HG03460 (cell line): ENCODE measurements around the gene TXNRD3.
"Not testable (repeated sequence)": the region's sequence is repeated elsewhere in the genome, so short reads cannot be mapped to it uniquely, and the experiment has no call there.

Experiments
- ATAC-seq: cut with Tn5 transposase; IDR thresholded peaks from one replicate; pipeline ENCODE4 v1.9.1; 2021; ENCODE audit not compliant: unreplicated experiment

TXNRD3 gene

DNA sequence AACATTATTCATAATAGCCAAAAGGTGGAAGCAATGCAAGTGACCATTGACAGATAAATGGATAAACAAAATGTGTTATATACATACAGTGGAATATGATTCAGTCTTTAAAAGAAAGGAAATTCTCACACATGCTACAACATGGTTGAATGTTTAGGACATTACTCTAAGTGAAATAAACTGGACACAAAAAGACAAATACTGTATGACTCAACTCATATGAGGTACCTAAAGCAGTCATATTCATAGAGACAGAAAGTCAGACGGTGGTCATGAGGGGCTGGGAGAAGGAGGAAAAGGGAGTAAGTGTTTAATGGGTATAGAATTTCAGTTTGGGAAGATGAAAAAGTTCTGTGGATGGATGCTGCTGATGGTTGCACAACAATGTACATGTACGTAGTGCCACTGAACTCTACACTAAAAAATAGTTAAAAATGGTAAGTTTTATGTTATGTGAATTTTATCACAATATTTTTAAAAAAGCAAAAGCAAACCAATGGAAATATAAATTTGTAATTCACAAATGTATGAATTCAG is 5.3 kb downstream of the TXNRD3 start:
- ATAC-seq: no peak

DNA sequence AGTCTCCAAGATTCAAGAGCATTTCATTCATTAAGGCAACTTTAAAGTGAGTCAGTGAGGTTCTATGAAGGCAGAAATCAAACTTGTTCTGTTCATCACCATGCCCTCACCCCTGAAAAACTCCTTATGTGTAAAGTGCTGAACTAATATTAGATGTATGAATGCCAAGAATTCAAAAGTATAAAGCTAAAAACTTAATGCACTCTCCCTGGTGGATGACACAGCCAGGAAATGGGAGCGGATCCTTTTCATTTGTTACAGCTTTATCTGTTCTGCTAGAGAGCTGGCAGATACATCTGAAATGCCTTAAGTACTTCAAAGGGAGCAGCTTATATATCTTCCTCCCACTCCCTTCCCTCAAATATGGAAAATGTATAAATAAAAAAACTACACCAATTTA is 8.2 kb downstream of the TXNRD3 start:
- ATAC-seq: no peak

DNA sequence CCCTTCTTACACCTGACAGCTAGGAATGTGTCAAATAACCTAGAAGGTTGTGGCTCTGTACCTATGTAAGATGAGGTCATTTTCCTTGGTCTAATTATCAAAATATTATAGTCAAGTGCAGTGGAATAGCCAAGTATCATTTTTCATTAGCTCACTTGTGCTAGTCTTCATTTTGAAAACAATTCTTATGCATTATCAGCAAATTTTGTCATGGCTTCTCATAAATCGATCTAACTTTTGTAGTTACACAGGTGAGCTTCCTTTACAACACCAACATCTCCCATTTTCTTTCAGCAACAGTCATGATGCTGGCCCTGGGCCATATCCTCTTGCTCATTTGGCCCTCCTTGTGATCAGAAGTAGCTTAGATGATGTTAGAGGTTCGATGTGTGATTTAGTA is 10.3 kb downstream of the TXNRD3 start:
- ATAC-seq: no peak

DNA sequence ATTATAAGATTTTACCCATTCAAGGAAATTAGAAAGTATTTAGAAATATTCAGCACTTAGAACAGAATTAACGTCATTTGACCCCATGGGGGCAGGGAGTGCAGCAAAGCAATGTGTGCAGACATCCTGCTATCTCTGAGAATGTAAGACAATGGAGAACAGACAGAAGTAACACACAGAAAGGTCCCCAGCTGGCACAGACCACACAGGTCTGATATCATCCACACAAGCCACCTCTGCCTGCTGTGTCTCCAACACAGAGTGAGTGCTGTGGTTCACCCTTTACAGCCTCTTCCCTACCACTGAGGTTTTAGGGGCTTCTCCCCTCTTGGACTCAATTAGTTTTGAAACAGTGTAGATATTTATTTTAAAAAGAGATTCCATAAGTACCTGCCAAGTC is 16.1 kb downstream of the TXNRD3 start:
- ATAC-seq: no peak

DNA sequence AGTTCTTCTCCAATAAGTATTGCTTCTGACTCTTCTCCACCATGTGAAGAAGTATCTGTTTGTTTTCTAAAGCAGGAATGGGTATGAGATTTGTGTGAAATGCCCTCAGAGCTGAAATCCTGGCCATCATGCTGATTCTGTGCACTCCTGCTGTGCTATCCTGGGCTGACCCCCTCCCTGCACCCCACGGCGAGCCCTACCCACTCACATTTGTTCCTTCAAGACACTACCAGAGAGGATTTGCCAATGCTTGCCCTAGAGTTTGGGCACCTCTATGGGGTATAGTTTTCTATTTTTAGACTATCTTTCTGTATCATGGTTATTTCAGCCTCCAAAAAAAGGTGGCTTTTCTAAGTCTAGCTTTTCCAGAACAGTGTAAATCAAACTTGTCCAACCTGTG is 18.5 kb downstream of the TXNRD3 start:
- no peak for ATAC-seq

DNA sequence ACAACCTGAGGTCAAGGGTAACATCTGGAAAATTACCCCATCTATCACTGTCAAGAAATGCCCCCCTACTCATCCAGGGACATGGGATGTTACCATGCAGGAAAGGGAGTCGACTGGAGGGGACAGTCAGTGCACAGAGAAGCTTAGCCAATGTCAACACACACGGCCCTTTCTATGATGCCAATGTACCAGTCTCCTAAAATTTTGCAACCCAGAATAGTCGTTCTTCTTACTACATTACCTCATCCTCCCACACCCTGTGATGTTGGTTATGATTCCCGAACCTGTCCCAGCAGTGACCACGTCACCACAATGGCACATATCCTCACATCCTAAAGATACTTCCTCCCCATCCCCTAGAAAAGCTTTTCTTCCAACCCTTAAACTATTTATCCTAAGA is 20.1 kb downstream of the TXNRD3 start:
- ATAC-seq: no peak

DNA sequence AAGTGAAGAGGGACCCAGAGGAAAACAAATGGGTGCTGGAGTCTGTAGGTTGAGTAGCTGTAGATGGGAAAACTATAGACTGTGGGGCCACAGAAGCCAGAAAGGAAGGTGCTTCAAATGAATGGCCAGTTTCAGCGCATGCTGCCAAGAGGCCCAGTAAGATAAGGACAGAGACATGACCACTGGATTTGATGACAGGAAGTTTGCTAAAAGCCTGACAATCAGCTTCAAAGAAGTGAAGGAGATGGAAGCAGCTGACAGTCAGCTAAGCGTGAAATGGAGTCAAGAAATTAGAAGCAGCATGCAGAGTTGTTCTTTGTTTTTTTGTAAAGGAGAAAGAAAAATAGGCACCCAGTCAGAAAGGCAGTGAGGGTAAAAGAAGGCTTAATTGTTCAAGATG is 24.9 kb downstream of the TXNRD3 start:
- no peak for ATAC-seq

DNA sequence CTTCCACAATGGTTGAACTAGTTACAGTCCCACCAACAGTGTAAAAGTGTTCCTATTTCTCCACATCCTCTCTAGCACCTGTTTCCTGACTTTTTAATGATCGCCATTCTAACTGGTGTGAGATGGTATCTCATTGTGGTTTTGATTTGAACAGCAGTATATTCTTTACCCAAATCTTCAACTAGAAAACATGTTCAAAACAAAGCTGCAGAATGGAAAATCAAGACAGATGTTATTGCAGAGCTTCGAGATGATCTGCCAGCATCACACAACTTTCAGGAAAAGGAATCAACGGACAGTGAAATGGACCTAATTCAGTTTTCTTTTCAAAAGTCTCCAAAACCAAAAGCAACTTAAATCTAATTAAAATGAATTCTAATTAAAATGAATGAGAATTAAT is 29.2 kb downstream of the TXNRD3 start:
- ATAC-seq: not testable (repeated sequence)

DNA sequence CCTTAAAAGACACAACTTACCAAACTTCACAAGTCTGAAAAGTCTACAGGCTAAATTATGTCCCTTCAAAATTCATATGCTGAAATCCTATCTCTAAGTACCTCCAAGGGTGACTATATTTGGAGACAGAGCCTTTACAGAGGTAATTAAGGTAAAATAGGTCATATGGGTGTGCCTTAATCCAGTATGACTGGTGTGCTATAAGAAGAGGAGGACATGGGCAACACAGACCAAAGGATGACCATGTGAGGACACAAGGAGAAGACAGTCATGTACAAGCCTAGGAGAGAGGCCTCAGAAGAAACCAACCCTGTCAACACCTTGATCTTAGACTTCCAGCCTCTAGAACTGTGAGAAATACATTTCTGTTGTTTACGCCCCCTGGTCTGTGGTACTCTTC is 32.2 kb downstream of the TXNRD3 start:
- ATAC-seq: no peak

DNA sequence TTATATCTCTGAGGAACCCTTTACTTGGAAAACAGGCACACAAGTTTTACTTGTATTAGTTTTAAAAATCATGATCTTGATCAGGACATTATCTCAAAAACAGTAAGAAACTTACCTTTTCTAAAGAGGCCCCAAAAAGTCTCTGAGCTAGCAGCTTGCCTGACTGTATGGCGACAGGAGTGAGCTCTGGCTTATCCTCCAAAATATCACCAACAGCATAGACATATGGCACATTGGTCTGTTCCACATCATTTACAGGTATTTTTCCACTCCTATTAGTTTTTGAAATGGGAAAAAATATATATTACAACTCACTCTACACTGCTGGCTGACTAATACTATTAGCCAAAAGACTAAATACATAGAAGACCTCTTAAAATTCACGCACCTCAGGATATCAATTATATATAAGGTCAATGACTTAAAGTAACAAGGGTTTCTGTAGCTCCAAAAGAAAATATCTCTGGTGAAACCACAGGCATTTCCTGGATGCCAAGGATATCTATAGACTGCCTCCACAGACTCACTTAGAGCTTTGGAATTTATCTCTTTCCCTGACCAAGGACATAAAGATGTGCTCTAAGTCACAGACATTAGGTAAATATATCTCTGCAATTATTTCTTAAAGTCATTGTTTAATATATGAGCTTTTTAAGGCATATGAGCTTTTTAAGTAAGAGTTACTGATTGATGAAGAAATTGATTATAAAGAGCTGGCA is 33.1 kb downstream of the TXNRD3 start:
- no peak for ATAC-seq

DNA sequence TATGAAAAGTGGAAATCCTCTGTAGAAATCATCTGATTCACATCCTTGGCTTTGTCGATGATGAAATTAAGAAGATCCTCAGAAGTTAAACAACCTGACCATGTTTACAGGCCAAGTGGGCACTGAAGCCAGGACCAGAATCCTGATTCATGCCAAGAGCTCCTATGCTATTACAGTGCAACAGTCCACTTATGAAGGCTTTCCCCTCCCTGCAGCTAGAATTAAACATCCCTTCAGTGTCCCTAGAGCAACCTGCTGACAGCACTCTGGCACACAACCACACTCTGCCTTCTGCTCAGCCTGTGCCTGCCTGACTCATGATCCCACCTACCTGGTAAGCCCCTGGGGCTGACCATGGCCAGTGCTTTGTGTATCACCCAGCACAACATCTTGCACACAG is 33.8 kb downstream of the TXNRD3 start:
- no peak for ATAC-seq

DNA sequence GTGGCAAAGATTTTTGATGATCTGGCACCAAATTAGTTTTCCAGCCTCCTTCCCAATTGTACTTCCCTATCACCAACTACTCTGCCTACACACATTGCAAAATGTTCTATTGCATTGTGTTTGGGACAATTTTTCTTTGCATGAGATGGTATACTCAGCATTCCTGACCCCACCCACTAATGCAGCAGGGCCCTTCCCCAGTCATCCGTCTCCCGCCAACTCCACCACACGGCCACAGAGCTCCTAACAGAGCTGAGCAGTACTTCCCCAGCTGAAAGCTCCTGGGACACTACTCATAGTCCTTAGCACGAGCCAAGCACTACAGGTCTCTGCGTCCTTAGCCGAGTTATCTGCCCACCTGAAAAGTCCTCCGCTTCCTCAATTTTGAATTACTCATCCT is 34.2 kb downstream of the TXNRD3 start:
- ATAC-seq: no peak

DNA sequence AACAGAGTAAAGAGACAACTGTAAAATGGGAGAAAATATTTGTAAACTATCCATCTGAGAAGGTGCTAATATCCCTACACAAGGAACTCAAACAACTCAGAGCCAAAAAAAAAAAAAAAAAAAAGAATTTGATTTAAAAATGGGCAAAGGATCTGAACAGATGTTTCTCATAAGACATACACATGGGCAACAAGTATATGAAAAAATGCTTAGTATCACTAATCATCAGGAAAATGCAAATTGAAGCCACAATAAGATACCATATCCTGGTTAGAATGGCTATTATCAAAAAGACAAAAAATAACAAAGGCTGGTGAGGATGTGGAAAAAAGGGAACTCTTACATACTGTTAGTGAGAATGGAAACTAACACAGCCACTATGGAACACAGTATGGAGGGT is 36.2 kb downstream of the TXNRD3 start:
- no peak for ATAC-seq

DNA sequence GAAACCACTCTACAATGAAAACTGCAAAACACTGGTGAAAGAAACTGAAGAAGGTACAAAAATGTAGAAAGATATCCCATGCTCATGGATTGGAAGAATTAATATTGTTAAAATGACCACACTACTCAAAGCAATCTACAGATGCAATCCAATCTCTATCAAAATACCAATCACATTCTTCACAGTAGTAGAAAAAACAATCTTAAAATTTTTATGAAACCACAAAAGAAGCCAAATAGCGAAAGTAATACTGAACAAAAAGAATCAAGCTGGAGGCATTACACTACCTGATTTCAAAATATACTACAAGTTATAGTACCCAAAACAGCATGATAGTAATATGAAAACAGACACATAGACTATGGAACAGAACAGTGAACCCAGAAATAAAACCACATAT is 36.9 kb downstream of the TXNRD3 start:
- ATAC-seq: no peak

DNA sequence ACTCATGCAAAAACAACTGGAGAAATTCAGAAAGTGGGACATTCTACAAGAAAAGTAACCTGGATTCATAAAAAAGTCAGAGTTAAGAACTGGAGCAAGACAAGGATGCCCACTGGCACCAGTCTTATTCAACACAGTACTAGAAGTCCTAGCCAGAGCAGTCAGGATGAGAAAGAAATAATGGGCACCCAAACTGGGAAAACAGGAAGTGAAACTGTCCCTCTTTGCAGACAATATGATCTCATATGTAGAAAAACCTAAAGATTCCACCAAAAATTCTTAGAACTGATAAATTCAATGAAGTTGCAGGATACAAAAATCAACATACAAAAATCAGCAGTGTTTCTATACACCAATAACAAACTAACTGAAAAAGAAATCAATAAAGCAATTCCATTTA is 37.4 kb downstream of the TXNRD3 start:
- ATAC-seq: no peak

DNA sequence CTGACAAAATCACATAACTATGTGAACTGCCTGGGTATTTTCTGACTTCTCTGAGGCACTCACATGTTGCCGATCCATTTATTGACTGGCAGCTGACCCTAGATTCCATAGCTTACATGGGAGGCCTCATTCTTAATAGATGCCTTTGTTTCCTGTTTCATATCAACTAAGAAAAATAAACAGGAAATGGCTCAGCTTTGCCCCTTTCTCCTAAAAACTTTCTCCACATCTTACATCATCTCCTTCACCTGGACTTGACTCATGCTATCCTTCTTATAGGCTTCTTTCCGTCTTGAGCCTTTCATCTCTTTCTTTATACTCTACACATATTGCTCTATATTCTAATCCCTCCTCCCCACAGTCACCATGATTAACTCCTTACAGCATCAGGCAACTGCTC is 38.0 kb downstream of the TXNRD3 start:
- no peak for ATAC-seq

DNA sequence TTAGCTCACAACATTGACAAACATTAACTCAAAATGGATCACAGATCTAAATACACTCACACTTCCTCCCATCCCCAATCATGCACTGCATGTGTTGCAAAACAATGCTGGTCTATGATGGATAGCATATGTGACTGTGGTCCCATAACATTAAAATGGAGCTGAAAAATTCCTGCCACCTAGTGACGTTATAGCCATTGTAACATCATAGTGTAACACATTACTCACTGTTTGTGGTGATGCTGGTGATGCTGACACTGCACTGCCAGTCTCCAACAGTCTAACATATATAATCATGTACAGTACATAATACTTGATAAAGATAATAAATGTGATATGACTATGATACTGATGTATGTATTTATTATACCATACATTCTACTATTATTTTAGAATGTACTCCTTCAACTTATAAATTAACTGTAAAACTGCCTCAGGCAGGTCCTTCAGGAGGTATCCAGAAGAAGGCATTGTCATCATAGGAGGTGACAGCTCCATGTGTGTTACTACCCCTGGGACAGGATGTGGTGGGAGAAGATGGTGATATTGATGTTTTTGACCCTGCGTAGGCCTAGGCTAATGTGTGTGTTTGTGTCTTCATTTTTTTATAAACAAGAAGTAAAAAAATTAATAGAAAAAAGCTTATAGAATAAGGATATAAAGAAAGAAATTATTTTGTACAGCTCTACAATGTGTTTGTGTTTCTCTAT is 41.3 kb downstream of the TXNRD3 start:
- ATAC-seq: no peak

DNA sequence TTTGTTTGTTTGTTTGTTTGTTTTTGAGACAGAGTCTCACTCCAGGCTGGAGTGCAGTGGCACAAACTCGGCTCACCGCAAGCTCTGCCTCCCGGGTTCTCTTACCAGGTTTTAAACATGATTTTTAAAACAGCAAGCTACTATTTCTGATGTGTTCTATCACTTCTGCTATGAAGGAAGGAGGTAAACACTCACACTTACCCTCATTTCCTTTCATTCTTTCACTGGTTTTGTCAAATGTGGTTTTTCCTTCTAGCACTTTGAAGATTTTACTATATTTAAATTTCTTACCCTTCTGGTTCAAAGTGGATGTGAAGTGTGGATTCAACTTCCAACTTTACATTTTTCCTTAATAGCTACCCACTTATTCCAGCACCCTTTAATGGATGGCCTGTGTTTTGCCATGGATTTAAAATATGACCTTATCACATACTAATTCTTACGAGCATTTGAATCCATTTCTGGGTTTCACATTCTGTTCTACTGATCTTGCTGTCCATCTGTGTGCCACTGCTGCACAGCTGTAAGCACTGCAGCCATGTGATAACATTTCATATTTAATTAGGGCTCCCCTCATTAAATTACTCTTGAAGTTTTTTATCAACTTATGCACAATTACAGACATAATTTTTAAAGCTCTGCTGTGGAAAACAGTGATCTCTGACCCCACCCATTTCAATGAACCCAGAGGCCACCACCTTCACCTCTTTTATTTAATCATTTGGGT is 42.3 kb downstream of the TXNRD3 start:
- no peak for ATAC-seq

DNA sequence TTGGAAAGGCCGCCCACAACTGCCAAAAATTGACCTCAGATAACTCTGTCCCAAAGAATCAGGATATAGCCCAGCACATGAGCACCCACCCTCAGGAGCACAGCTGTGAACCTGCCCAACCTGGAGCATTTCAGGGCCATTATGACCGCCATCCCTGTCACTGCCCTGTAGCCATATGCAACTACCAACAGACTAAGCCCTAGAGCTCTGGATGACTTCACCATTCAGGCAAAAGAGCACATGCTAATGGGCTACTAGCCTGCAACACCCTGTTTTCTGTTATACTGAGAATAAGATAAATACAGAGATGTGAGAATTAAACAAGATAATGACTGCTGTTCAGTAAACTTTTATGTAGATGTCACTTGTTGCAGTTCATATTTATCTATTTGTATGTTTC is 45.0 kb downstream of the TXNRD3 start:
- no peak for ATAC-seq

DNA sequence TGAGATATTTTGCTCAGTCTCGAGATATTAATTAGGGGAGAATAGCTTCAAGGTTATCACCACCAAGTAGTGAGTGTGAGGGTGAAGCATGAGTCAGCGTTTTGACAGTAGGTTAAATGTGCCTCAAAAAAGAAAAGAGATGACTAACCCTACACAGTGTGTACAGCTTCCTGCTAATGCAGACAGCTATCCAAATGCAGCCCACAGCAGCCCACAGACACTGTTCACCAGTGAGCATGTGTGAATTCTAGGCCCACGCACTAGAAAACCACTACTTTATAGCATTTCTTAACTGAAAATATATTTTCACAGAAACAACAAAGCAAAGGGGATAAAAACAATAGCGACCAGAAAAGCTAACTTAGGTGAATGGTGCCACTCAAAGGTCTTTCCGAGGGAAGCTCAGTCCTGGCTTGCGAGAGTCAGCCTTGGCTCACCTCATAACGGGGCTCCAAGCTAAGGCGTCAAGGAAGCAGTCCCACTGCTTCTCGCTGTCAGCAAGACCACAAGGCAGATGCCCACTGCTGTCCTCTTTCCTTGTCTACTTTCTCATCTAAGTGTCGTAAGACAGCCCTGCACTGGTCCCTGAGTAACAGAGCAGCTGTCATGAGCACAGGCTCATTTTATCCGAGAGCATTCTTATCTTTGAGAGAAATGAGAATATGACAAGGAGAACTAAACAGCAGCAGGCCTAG is 47.6 kb downstream of the TXNRD3 start:
- no peak for ATAC-seq

DNA sequence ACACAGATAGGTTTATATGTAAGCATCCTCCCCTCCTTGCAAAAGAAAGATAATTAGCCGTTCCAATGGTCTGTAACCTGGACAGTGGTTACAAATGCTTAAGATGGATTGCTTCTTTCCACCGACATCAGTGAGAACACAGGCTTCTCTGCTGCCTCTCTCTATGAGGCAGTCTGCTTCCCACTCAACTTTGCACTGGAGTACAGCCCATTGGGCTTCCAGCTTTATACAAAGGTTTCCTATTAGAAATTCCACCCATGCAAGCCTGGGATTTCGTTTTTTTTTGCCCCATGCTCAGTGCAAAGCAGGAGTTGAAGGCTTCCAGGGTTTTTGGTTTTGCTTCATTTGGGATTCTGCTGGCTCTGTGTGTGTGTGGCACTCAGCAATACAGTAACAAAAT is 48.9 kb downstream of the TXNRD3 start:
- no peak for ATAC-seq
